Endothelial cell of umbilical vein (primary cell): ENCODE results near the gene ADCYAP1R1. TPM values are rescaled to one million over a fixed set of nuclear protein-coding genes. Genes with fewer than 3 reads are reported as not detected.

Experiments used
- BruUV-seq: library from RNA; stranded (reverse); fragments of 400-500 nt; replicated peaks from 2 replicates; lab custom pipeline; 2021; lab: Mats Ljungman, UMichigan
- CTCF ChIA-PET: fragments of 300-600, 350-600 bp; sonication (Branson Sonifier 250); formaldehyde crosslinking; loops from one replicate; lab custom pipeline; 2021; ENCODE audit warnings: antibody characterized with exemption, inconsistent platforms; lab: Charles Lee
- POLR2A ChIA-PET: fragments of 300-600, 350-600 bp; sonication (Branson Sonifier 250); formaldehyde crosslinking; loops from one replicate; lab custom pipeline; 2021; ENCODE audit warnings: antibody characterized with exemption, inconsistent platforms; lab: Charles Lee
- DNase-seq: peaks from one replicate; pipeline ENCODE4 v3.0.0-alpha.2; 2011; ENCODE audit warnings: low read depth, low spot score
- FAIRE-seq: peaks from 2 replicates; lab custom pipeline; 2011; peaks lifted over from hg19 to GRCh38; lab: Jason Lieb, UNC
- H2AFZ ChIP-seq: 2 replicates; pipeline ENCODE4 v1.6.0; 2012; ENCODE audit warnings: low read depth, low read length, control low read depth, inconsistent platforms
- H3K27ac ChIP-seq: 2 replicates; pipeline ENCODE4 v1.5.1; 2011; ENCODE audit warnings: low read depth, mild to moderate bottlenecking, control low read depth, low read length, moderate library complexity; ENCODE audit not compliant: insufficient read depth
- H3K27me3 ChIP-seq, 2 experiments: 2 replicates each; pipeline versions ENCODE4 v1.6.0 to v1.6.1; 2011; ENCODE audit warnings: low read length in 2 of 2, mixed read lengths in 1 of 2; ENCODE audit not compliant: control insufficient read depth in 2 of 2, insufficient read depth in 2 of 2
- H3K36me3 ChIP-seq, 2 experiments: 2 replicates in 1 of 2; 3 replicates in 1 of 2; pipeline ENCODE4 v1.5.1; 2011; ENCODE audit warnings: low read length in 2 of 2, mild to moderate bottlenecking in 1 of 2, moderate library complexity in 1 of 2; ENCODE audit not compliant: control insufficient read depth in 2 of 2, insufficient read depth in 2 of 2; ENCODE audit errors: extremely low read depth in 1 of 2
- H3K4me1 ChIP-seq: 3 replicates; pipeline ENCODE4 v1.5.1; 2011; ENCODE audit warnings: mild to moderate bottlenecking, low read length; ENCODE audit not compliant: control insufficient read depth, insufficient read depth; ENCODE audit errors: extremely low read depth
- H3K4me2 ChIP-seq: 2 replicates; pipeline ENCODE4 v1.6.1; 2011; ENCODE audit warnings: low read length, control low read depth, mixed read lengths; ENCODE audit not compliant: insufficient read depth
- H3K4me3 ChIP-seq, 3 experiments: fragments of 200-600 bp in 1 of 3; sonication (generic), shearing (Covaris generic) in 1 of 3; replicated peaks in 1 of 3; 2 replicates each; pipeline ENCODE4 v1.5.1; 2011 to 2016; ENCODE audit warnings: control low read depth in 3 of 3, low read length in 3 of 3, mild to moderate bottlenecking in 2 of 3, inconsistent platforms in 1 of 3, low read depth in 1 of 3, moderate library complexity in 1 of 3; ENCODE audit not compliant: insufficient read depth in 1 of 3
- H3K79me2 ChIP-seq: 2 replicates; pipeline ENCODE4 v1.6.0; 2012; ENCODE audit warnings: low read length, inconsistent platforms; ENCODE audit not compliant: control insufficient read depth, insufficient read depth
- H3K9ac ChIP-seq: replicated peaks from 2 replicates; pipeline ENCODE3; 2011; ENCODE audit warnings: low read length, control low read depth; ENCODE audit not compliant: insufficient read depth; ENCODE audit errors: extremely low read depth
- H3K9me1 ChIP-seq: replicated peaks from 3 replicates; pipeline ENCODE4 v1.6.0; 2011; ENCODE audit warnings: mild to moderate bottlenecking, low read length; ENCODE audit not compliant: control insufficient read depth, insufficient read depth; ENCODE audit errors: extremely low read depth
- H3K9me3 ChIP-seq: replicated peaks from 2 replicates; pipeline ENCODE4 v1.5.1; 2012; ENCODE audit warnings: low read length, inconsistent platforms; ENCODE audit not compliant: control insufficient read depth, insufficient read depth
- H4K20me1 ChIP-seq: replicated peaks from 2 replicates; pipeline ENCODE3; 2011; ENCODE audit warnings: mild to moderate bottlenecking, low read length; ENCODE audit not compliant: control insufficient read depth, insufficient read depth; ENCODE audit errors: extremely low read depth
- EZH2 ChIP-seq: IDR thresholded peaks from 2 replicates; pipeline ENCODE4 v1.6.1; 2012; ENCODE audit warnings: borderline replicate concordance, low read depth, mild to moderate bottlenecking, moderate library complexity, low read length, inconsistent platforms; ENCODE audit not compliant: severe bottlenecking
- FOS ChIP-seq: IDR thresholded peaks from 2 replicates; pipeline ENCODE4 v1.6.1; 2011; ENCODE audit warnings: mild to moderate bottlenecking, low read length, moderate library complexity, borderline replicate concordance; ENCODE audit not compliant: insufficient read depth
- GATA2 ChIP-seq: IDR thresholded peaks from 2 replicates; pipeline ENCODE4 v1.7.0; 2011; ENCODE audit warnings: low read depth, mild to moderate bottlenecking, moderate library complexity, mixed read lengths, low read length; ENCODE audit not compliant: insufficient read length, insufficient read depth
- JUN ChIP-seq: IDR thresholded peaks from 2 replicates; pipeline ENCODE4 v1.6.1; 2011; ENCODE audit warnings: borderline replicate concordance, low read depth; ENCODE audit not compliant: insufficient read length, insufficient read depth
- MYC ChIP-seq: IDR thresholded peaks from one replicate; pipeline ENCODE4 v1.6.1; 2011; ENCODE audit warnings: mild to moderate bottlenecking, low read depth, low read length
- POLR2A ChIP-seq: IDR thresholded peaks from 2 replicates; pipeline ENCODE4 v1.6.1; 2012; ENCODE audit warnings: low read depth, mild to moderate bottlenecking, control low read depth, low read length
- POLR2AphosphoS5 ChIP-seq: IDR thresholded peaks from 2 replicates; pipeline ENCODE4 v1.6.1; 2012; ENCODE audit warnings: low read depth, mild to moderate bottlenecking, control low read depth, low read length, moderate library complexity; ENCODE audit not compliant: insufficient read depth
- dilution Hi-C: fragments of 300-500 bp; cut with MboI; formaldehyde crosslinking; loops from one replicate; pipeline ENCODE4 v1.15.0; 2019; ENCODE audit warnings: low sequenced_read_pairs; ENCODE audit not compliant: extremely low pct_ligation_motif_present
- intact Hi-C: fragments of 100-400 bp; cut with micrococcal nuclease; formaldehyde crosslinking; loops from one replicate; pipeline ENCODE4 v1.10.0; 2022
- polyA plus RNA-seq, 4 experiments: library from polyadenylated mRNA; depleted of rRNA in 3 of 4; stranded (reverse) in 3 of 4; unstranded in 1 of 4; fragments of >200 nt; gene quantifications; 2 replicates each; pipeline versions ENCODE4 v1.2.1 to v1.2.3, GENCODE V29; 2011 to 2012; ENCODE audit warnings: missing spikeins in 1 of 4
- total RNA-seq: library from RNA; stranded (reverse); gene quantifications from 2 replicates; pipeline ENCODE4 v1.2.3, GENCODE V29; 2021
- TF ChIP-seq, protein P1 (sequence below): IDR thresholded peaks from 2 replicates; pipeline ENCODE4 v1.6.1; 2011; ENCODE audit not compliant: insufficient read depth, insufficient read length
- TF ChIP-seq, protein P2 (sequence below), 2 donors: IDR thresholded peaks; 1 replicate in 1 of 2; 2 replicates in 1 of 2; pipeline ENCODE4 v1.5.1; 2011; ENCODE audit warnings: low read length in 2 of 2, mild to moderate bottlenecking in 2 of 2, moderate library complexity in 2 of 2, control low read depth in 1 of 2, inconsistent platforms in 1 of 2, low read depth in 1 of 2; ENCODE audit not compliant: insufficient read depth in 1 of 2; ENCODE audit errors: extremely low read depth in 1 of 2

Gene ADCYAP1R1
- total and polyA plus RNA-seq, 2 donors (not counting 3 experiments of a cell fraction or from before 2014, with no cell fraction given) = 0.04 TPM; not detected in 1

DNA sequence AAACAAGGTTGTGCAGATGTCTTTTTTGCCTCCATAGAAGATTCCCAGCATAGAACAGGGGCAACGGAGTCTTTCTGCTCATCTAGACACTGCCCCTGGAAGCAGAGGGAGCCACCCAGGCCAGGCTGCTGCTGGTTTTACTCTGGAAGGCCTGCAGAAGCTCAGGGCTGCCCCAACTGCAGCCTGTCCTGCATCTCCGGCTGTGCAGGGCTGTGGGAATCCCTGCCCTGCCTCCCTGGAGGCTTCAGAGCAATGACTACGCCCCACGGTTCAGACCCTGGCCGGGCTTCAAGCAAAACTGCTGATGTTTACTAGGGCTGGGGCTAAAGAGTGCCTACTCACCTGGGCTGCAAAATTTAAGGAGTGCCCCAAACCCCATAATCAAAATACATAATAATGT is 44.5 kb upstream of the ADCYAP1R1 start:
- no peak overlapping the region for H3K4me3 ChIP-seq
- peaks cover 3 to 14% of the 10 kb centered on the region in 2 experiments for H3K27me3 ChIP-seq
- H3K9me3 ChIP-seq = no peaks in the 10 kb centered on the region
- no peak overlapping the region for H3K27ac ChIP-seq
- DNase-seq (no peak), FAIRE-seq (no peak)
- H3K79me2 ChIP-seq = no peaks in the 10 kb centered on the region
- H3K4me2 ChIP-seq = no peak overlapping the region
- POLR2A ChIA-PET = no interaction called here
- no peaks in the 10 kb centered on the region for H3K4me1 ChIP-seq
- no peak for TF ChIP-seq EZH2
- no peak for TF ChIP-seq JUN
- no peak for TF ChIP-seq POLR2A
- TF ChIP-seq, protein P1, sequence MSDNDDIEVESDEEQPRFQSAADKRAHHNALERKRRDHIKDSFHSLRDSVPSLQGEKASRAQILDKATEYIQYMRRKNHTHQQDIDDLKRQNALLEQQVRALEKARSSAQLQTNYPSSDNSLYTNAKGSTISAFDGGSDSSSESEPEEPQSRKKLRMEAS = no peak
- TF ChIP-seq MYC = no peak
- no peak for TF ChIP-seq GATA2
- TF ChIP-seq FOS = no peak
- TF ChIP-seq, protein P2, sequence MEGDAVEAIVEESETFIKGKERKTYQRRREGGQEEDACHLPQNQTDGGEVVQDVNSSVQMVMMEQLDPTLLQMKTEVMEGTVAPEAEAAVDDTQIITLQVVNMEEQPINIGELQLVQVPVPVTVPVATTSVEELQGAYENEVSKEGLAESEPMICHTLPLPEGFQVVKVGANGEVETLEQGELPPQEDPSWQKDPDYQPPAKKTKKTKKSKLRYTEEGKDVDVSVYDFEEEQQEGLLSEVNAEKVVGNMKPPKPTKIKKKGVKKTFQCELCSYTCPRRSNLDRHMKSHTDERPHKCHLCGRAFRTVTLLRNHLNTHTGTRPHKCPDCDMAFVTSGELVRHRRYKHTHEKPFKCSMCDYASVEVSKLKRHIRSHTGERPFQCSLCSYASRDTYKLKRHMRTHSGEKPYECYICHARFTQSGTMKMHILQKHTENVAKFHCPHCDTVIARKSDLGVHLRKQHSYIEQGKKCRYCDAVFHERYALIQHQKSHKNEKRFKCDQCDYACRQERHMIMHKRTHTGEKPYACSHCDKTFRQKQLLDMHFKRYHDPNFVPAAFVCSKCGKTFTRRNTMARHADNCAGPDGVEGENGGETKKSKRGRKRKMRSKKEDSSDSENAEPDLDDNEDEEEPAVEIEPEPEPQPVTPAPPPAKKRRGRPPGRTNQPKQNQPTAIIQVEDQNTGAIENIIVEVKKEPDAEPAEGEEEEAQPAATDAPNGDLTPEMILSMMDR (IDR thresholded peaks at IDR 0.05; ENCODE audit: extremely low read depth in 1 of 2, insufficient read depth in 1 of 2, low read depth in 1 of 2, low read length in 2 of 2) = no peak
- no peak for TF ChIP-seq POLR2AphosphoS5
- H4K20me1 ChIP-seq = no peaks in the 10 kb centered on the region
- H3K9ac ChIP-seq = no peak overlapping the region
- intact Hi-C loops (no loop called here), dilution Hi-C loops (no loop called here)
- H3K36me3 ChIP-seq = no peaks in the 10 kb centered on the region
- no peaks in the 10 kb centered on the region for H3K9me1 ChIP-seq
- BruUV-seq = no TSS peak
- CTCF ChIA-PET = interaction anchor here (1.3 kb wide), 1 partner anchor 115 kb away, joined by 4 read pairs; no protein-coding TSS in a partner anchor
- H2AFZ ChIP-seq = no peak overlapping the region
